Islet precursor cell (in vitro differentiated cells): ENCODE data around the gene RALGPS1.
"Not testable (repeated sequence)": the region's sequence is repeated elsewhere in the genome, so short reads cannot be mapped to it uniquely, and the experiment has no call there.

Source experiments
- DNase-seq: peaks from one replicate; pipeline ENCODE4 v3.0.0-alpha.2; 2018

The RALGPS1 gene

DNA sequence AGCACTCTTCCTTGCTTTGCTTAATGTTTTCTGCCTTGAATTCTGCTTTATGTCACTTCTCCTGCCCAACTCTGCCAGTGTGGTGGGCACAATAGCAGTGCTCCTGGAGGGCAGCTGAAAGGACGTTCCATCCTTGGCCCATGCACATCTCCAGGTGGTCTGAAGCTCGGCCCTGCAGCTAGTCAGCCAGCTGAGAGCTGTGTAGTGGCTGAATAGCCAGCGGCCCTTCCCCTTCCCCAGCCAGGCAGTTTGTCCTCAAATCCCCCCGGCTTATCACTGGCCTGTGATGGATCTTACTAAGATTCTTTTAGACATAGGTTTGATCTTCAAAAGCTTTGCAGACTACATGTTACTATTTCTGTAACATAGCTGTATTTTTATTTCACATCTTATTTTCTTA, 250.5 kb downstream of the RALGPS1 start:
- DNase-seq: no peak

DNA sequence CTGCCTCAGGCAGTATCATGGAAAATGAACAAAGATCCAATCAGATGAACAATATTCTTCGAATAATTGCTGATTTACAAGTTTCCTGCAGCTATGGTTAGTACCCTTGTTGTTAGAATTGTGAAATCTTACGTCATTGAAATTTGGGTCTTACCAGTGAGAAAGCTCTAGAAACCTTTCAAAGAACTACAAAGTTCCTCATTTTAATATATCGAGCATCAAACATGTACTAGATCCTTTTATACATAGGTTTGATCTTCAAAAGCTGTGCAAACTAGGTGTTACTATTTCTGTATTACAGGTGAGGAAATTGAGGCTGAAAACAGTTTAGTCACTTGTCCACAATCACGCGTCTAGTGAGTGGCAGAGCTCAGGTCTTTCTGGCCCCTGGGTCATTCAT, 251.5 kb downstream of the RALGPS1 start:
- no peak for DNase-seq

DNA sequence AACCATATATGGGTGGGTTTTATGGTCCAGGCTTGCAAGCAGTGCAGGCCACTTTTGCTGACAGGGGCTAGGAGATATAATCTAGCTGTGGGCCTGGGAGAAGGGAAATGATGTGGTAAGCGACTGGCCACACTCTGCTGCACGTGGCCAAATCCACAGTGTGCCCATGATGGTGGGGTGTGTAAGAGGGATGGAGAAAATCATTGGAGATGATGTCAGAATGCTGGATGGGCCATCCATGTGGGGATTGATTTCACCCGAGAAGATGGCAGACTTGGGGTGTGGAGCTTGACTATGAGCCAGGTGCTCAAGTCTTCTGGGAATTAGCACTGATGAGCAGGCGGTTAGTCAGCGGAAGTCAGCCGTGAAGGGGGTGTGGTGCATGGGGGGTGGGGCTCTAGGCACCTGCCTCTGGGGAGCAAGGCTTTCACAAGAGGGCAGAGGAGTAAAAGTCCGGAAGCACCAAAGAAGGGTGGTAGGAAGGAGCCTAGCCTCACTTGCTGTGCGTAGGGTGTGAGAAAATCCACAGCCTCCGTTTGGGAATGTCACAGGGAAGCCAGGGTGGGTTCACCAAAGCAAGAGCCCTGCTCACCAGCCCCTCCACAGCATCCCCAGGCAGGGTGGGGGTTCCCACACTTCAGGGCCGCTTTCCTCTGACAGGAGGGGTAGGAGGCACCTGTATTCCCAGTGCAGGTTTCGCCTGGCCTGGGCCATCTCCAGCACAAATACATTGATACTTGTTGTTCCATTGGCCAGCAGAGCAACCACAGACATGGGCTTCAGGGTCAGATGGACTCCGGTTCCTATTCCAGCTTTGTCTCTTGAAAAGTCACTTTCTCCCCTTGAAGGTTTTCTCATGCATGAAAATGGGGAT, 252.3 kb downstream of the RALGPS1 start:
- DNase-seq: no peak

- no peak for DNase-seq
These were observed 253.2 kb downstream of the RALGPS1 start for GRCh38 chr9:127167560-127168326.

- peak; percentile 34 for DNase-seq
These were observed 254.4 kb downstream of the RALGPS1 start for GRCh38 chr9:127168756-127169574.

DNA sequence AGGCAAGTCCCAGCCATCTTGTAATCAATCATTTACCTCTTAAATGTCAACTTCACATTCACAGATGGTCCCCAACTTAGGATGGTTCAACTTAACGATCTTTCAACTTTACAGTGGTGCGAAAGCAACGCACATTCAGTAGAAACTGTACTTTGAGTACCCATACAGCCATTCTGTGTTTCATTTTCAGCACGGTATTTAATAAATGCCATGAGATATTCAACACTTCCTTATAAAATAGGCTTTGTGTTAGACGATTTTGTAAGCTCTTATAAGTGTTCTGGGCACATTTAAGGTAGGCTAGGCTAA, 254.9 kb downstream of the RALGPS1 start:
- DNase-seq: no peak

GRCh38 chr9:127170103-127170502, 255.5 kb downstream of the RALGPS1 start:
- no peak for DNase-seq

GRCh38 chr9:127170652-127171051, 256.1 kb downstream of the RALGPS1 start:
- no peak for DNase-seq

- not testable (repeated sequence) for DNase-seq
These were observed 256.8 kb downstream of the RALGPS1 start for GRCh38 chr9:127171348-127171747.

DNA sequence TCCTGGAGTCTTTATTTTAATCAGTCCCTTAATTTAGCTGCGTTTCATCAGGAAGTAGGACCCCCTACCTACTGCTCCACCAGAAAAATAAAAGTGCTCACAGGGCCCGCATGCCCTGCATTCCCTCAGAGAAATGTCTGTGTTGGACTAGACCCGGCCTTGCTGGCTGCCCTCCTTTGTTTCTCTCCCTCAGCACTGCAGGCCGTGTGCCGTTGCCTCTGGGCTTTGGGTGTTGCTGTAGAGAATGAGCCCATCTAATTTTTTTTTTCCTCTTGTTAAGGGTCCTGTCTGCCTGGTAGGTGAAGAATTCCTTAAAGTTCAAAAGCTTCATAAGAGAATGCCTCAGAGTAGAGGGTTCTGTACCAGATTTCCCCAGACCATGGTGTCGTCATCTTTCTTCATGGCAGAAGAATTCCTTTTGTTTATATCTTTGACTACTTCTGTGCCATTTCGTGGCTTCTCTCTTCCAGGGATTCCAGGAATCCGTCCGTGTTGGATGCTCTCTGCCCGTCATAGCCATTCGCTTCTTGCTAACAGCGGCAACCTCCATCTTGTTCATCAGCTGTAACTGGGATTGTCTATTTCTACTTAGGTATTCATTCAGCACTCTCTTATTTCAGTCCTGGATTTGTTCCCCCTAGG, 257.6 kb downstream of the RALGPS1 start:
- peak; percentile 56 for DNase-seq

DNA sequence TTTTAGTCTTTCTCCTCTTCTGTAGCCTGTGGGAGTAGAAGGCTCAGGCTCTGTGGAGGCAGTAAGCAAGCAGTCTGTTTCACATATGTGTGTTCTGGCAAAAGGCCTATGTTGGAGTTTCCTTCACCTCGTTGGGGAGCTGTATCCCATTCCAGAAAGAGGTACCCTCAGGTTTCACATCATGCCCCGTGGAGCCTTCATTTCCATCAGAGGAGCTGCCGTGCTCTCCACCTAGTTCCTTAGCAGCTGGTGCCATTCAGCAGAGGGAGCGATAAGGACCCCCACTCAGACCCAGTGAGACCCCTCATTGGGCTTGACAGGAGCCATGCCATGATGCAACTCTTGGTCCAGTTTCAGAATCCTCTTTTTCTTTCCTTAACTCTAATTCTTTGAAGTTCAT, 258.5 kb downstream of the RALGPS1 start:
- no peak for DNase-seq

DNA sequence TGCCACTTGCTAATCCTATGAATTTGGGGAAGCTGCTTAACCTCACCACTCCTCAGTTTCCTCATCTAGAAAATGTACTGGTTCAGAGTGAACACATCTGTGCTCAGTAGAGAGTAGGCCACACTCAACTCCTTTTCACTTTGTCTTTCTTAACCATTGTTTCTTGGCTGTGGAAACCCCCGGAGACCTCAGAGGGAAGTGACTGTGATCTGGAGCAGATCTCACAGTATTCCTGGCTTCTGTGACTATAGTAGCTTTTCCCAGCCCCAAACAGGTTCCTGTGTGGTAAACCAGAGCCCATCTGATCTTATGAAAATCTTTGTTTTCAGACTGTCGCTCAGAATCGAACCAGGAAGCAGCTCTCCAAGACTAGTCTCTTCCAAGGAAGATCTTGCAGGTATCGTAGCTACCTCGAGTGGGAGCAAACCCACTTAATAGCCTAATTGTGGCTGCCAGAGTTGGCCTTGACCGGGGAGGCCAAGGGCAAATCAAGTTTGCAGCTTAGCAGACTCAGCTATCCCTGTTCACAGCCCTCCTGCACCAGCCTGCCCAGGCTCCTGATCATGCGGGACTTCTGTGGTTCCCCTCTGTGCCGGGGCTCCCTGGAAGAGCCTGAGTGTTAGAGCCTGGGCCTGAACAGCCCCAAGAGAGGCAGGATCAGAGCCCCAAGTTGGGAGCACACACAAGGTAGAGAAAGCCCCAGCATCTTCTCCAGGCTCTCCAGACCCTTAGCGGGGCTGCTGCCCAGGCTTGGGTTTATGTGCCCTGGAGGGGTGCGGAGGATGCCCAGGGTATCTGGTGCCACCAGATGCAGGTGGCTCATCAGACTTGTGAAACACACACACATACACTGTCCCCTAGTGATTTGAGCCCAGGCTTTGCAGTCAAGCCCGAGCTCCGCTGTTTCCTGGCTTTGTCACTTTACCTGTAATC, 260.1 kb downstream of the RALGPS1 start:
- no peak for DNase-seq

- no peak for DNase-seq
These were observed 260.7 kb downstream of the RALGPS1 start for GRCh38 chr9:127175319-127175715.

DNA sequence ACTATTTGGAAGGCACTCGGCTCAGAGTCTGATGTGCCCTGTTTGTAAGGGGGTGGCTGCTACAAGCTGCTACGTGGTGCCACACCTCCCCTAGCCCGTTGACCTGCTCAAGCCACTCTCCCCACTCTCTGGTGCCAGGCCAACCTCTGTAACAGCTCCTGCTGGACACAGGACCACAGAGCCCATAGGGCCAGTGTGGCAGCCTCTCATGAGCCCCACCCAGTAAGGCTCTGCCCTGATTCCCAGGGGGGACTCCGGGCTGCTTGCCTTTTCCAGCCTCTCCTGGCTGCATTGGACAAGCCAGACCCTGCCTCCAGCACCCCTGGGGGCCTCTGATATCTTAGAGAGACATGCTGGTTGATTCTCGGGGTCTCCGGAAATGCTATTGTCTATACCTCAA, 261.2 kb downstream of the RALGPS1 start:
- peak; percentile 43 for DNase-seq

DNA sequence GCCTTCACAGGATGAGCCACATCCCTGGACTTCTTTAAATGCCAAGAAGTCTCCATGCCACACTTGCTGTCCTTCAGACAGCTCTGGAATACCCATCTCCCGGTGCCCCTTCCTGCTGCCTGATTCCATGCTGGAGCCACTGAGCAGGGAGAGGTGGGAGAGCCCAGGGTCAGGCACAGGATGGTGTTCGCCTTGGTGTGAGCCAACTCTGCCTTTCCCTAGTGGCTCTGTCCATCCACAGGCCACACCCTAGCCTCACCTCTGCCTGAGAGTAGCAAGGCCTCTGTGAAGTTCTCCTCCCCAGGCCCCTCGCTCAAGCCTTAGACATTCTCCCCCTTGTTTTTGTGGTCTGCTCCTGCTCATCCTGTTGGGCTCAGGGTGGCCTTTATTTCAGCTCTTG, 262.0 kb downstream of the RALGPS1 start:
- DNase-seq: peak; percentile 28

DNA sequence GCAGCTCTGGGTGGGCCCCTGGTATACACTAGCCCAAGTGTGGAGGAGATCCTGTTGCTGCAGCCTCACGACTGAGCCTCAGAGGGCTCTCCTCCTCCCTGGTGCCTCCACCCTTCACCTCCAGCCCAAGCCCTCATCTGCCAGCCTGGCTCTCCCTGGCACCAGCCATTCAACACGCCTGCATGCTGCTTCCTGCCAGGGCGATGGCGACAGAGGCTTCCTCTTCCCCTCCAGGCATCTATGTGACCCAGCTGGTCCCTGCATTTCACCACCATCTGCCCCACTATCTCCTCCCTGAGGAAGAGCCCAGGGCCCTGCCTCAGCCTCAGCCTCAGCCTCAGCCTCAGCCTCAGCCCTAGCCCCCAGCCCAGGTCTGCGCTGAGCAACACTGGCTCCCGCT, 262.6 kb downstream of the RALGPS1 start:
- DNase-seq: peak; percentile 35

DNA sequence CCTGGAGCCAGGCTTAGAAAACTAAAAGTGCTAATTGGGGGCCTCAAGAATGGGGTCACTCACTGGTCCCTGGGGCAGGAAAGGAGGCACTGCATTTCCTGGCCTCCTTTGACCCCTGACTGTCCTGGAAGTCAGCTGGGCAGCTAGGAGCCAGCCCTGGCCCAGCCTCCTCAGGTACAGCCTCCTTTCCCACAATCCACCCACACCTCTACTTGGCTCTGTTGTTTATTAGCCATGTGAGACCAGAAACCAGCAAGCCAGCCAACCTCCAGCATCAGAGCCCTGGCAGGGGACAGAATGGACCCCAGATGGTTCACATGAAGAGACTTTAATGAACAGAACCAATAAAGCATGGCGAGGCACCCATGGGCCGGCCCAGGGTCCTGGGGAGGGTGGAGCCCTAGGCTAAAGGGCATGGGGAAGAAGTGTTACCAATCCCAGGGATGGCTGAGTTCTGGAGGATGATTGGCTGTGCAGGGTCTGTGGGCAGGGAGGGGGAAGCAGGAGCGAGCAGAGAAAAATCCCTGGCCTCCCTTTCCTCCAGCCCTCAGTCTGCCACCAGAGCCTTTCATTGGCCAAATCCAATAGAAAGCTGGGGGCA, 263.2 kb downstream of the RALGPS1 start:
- DNase-seq: peak; percentile 44

GRCh38 chr9:127178686-127179632, 264.4 kb downstream of the RALGPS1 start:
- peak; percentile 73 for DNase-seq

- peak; percentile 32 for DNase-seq
These were observed 265.3 kb downstream of the RALGPS1 start for GRCh38 chr9:127179633-127180441.
